Adrenal gland (tissue), 12 donors: ENCODE data around the gene TEX54. TPM values are rescaled to one million over a fixed set of nuclear protein-coding genes. Genes with fewer than 3 reads are reported as not detected.

Source experiments
- DNase-seq, 7 donors: peaks; one replicate each; pipeline ENCODE4 v3.0.0-alpha.2; 2019 to 2020
- H3K27ac ChIP-seq, 5 donors: fragments of 200-600 bp; sonication (generic) in 4 of 5; 1 replicate in 3 of 5; 2 replicates in 2 of 5; pipeline versions ENCODE4 v1.5.1 to v1.8.0; 2016 to 2020; ENCODE audit warnings: mild to moderate bottlenecking in 1 of 5
- H3K27me3 ChIP-seq: fragments of 200-600 bp; 2 replicates; pipeline ENCODE4 v1.8.0; 2021
- H3K36me3 ChIP-seq, 2 donors: fragments of 200-600 bp; replicated peaks in 1 of 2; 1 replicate in 1 of 2; 2 replicates in 1 of 2; pipeline versions ENCODE4 v1.5.1 to v1.8.0; 2018 to 2022
- H3K4me1 ChIP-seq, 2 donors: fragments of 200-600 bp; replicated peaks in 1 of 2; 1 replicate in 1 of 2; 2 replicates in 1 of 2; pipeline versions ENCODE4 v1.5.1 to v1.8.0; 2018 to 2021
- H3K4me3 ChIP-seq, 4 donors: fragments of 200-600 bp; sonication (generic) in 3 of 4; one replicate each; pipeline ENCODE4 v1.5.1; 2016 to 2018
- H3K9me3 ChIP-seq, 3 donors: fragments of 200-600 bp; sonication (generic) in 1 of 3; replicated peaks in 1 of 3; 1 replicate in 2 of 3; 2 replicates in 1 of 3; pipeline versions ENCODE4 v1.5.1 to v1.8.0; 2016 to 2021
- CTCF ChIP-seq, 6 experiments: fragments of 450-650 bp in 4 of 6; fragments of 200-600 bp in 2 of 6; sonication (generic) in 1 of 6; IDR thresholded peaks; 1 replicate in 5 of 6; 2 replicates in 1 of 6; pipeline versions ENCODE4 v1.5.1 to v1.8.0; 2016 to 2021; ENCODE audit warnings: antibody characterized with exemption in 6 of 6, mild to moderate bottlenecking in 2 of 6, moderate library complexity in 1 of 6
- POLR2A ChIP-seq, 2 donors: fragments of 450-650 bp; IDR thresholded peaks; one replicate each; pipeline ENCODE4 v1.6.1; 2017; ENCODE audit warnings: antibody characterized with exemption in 2 of 2, mild to moderate bottlenecking in 2 of 2, moderate library complexity in 1 of 2
- WGBS, 4 donors: extraction: QIAGEN DNeasy Blood & Tissue Kit in 2 of 4; methylation state at CpG; one replicate each; pipeline versions ENCODE4 v1.1.5 to v1.1.7; 2013 to 2017; 5-methylcytosine and 5-hydroxymethylcytosine counted together
- intact Hi-C, 2 donors: fragments of 100-400 bp; cut with DNase I; formaldehyde crosslinking; loops; one replicate each; pipeline versions ENCODE4 v1.14.1 to v1.15.0; 2022 to 2023
- polyA plus RNA-seq, 3 donors: library from polyadenylated mRNA; stranded (reverse); fragments of 200-250 nt in 2 of 3; fragments of 350-450 nt in 1 of 3; fragmentation: Illumina TruSeq in 1 of 3; extraction: RNeasy Lipid Tissue Mini Kit (QIAGEN cat#74804) in 1 of 3; gene quantifications; one replicate each; pipeline ENCODE4 v1.2.3, GENCODE V29; 2013 to 2014
- total RNA-seq, 9 donors: library from RNA; depleted of rRNA in 4 of 9; stranded (reverse); fragments of >200 nt in 4 of 9; fragments of 120-200 nt in 1 of 9; fragmentation: NEBNext Ultra II Directional in 1 of 9; extraction: Animal tissue kit (Norgen Biotek cat#: 25700) in 1 of 9; gene quantifications; one replicate each; pipeline versions ENCODE4 v1.1.0 to v1.2.4, GENCODE V29; 2013 to 2023
- donor health status: healthy with polysubstance abuse.
- donor health status: Bipolar disorder and iron deficiency.
- donor health status: DM: yes; HTN: yes; CAD: no.
- donor health status: DM: no; HTN: no; CAD: no.
- donor health status: DM: no; HTN: no; CAD: no.
- donor health status: DM: yes; HTN: yes; CAD: no.

The TEX54 gene
- total and polyA plus RNA-seq, 12 donors, result 0.27 to 1.4 TPM; not detected in 10

- peaks cover 0 to 62% of the 10 kb centered on the region in 2 donors for H3K36me3 ChIP-seq
- 81 to 91% (median 86%) methylated on average over 4 of the region's 4 CpGs for WGBS, 4 donors
Measured at GRCh38 chr11:62817129-62817528, 15.5 kb downstream of the TEX54 start.

GRCh38 chr11:62816557-62816956 is 16.1 kb downstream of the TEX54 start:
- H3K9me3 ChIP-seq, result no peaks in the 10 kb centered on the region
- DNase-seq, result no peak
- TF ChIP-seq CTCF (IDR thresholded peaks at IDR 0.05) (no peak), POLR2A (IDR thresholded peaks at IDR 0.05) (no peak)
- intact Hi-C loops, result no loop called here
- no peaks in the 10 kb centered on the region for H3K4me1 ChIP-seq
- WGBS, 4 donors, result 77 to 81% (median 78%) methylated on average over 8 of the region's 8 CpGs
- H3K36me3 ChIP-seq, result peaks cover 0 to 56% of the 10 kb centered on the region in 2 donors
- H3K27me3 ChIP-seq, result no peaks in the 10 kb centered on the region
- no peak overlapping the region for H3K4me3 ChIP-seq
- no peak overlapping the region for H3K27ac ChIP-seq

More at GRCh38 chr11:62817129-62817528, 15.5 kb downstream of the TEX54 start:
- TF ChIP-seq POLR2A (IDR thresholded peaks at IDR 0.05) (no peak), CTCF (IDR thresholded peaks at IDR 0.05) (no peak)
- no peak for DNase-seq
- no peak overlapping the region for H3K27ac ChIP-seq
- no peak overlapping the region for H3K4me3 ChIP-seq
- H3K4me1 ChIP-seq, result no peaks in the 10 kb centered on the region
- intact Hi-C loops, result no loop called here
- no peaks in the 10 kb centered on the region for H3K27me3 ChIP-seq
- no peaks in the 10 kb centered on the region for H3K9me3 ChIP-seq

GRCh38 chr11:62811659-62812058 is 21.0 kb downstream of the TEX54 start:
- intact Hi-C loops, result no loop called here
- no peak overlapping the region for H3K27ac ChIP-seq
- H3K9me3 ChIP-seq, result no peaks in the 10 kb centered on the region
- DNase-seq, result no peak
- H3K27me3 ChIP-seq, result no peaks in the 10 kb centered on the region
- peaks cover 0 to under 1% of the 10 kb centered on the region in 2 donors for H3K4me1 ChIP-seq
- TF ChIP-seq CTCF (IDR thresholded peaks at IDR 0.05), result no peak
- peaks cover 0 to 8% of the 10 kb centered on the region in 2 donors for H3K36me3 ChIP-seq
- 71 to 81% (median 77%) methylated on average over 2 of the region's 2 CpGs for WGBS, 4 donors
- no peak overlapping the region for H3K4me3 ChIP-seq

GRCh38 chr11:62810748-62811147 is 21.9 kb downstream of the TEX54 start:
- peaks cover 7 to 9% of the 10 kb centered on the region in 2 donors for H3K4me1 ChIP-seq
- intact Hi-C loops, result no loop called here
- H3K27ac ChIP-seq, result no peak overlapping the region
- 25 to 54% (median 42%) methylated on average over 1 of the region's 1 CpG for WGBS, 4 donors
- no peak for TF ChIP-seq POLR2A (IDR thresholded peaks at IDR 0.05)
- no peak for TF ChIP-seq CTCF (IDR thresholded peaks at IDR 0.05)
- no peak overlapping the region for H3K4me3 ChIP-seq
- peaks cover 0 to under 1% of the 10 kb centered on the region in 2 donors for H3K36me3 ChIP-seq
- H3K9me3 ChIP-seq, result no peaks in the 10 kb centered on the region
- H3K27me3 ChIP-seq, result no peaks in the 10 kb centered on the region
- no peak for DNase-seq
